ENCODE results near the gene DHX40. TPM values are rescaled to one million over a fixed set of nuclear protein-coding genes. Genes with fewer than 3 reads are reported as not detected.
"Not testable (repeated sequence)": the region's sequence is repeated elsewhere in the genome, so short reads cannot be mapped to it uniquely, and the experiment has no call there.

DHX40 gene
- total RNA-seq, 1 experiment from 2014 or later: 32.7 TPM

DNA sequence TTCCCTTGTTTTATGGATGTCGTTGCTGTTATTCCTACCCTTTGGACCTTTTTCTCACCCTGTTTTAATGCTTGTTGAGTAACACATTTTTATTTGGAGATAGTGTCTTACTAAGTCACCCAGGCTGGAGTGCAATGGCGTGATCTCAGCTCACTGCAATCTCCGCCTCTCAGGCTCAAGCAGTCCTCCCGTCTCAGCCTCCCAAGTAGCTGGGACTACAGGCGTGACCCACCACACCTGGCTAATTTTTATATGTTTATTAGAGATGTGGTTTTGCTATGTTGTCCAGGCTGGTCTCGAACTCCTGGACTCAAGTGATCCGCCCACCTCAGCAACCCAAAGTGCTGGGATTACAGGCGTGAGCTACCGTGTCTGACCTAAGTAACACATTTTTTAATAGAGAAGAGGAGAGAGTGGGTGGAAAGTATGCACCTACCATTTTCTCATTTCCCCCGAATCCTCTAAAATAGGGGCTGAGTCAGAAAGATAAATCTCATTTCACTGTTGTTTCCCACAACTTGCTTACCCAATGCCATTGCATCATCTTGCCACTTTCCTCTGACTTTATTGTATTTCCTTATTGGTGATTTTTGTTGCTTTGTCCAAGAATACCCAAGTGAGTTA, 7.0 kb downstream of the DHX40 start:
- Histone ChIP-seq H3K9me3 (no peaks in the 10 kb centered on the region), H3K4me3 (ENCODE audit: low read depth, low read length) (no peak overlapping the region), H3K4me1 (no peaks in the 10 kb centered on the region), H3K36me3 (ENCODE audit: control insufficient read depth, insufficient read depth, low read length) (no peaks in the 10 kb centered on the region), H3K27me3 (replicated peaks; ENCODE audit: control insufficient read depth, insufficient read depth, low read length) (no peaks in the 10 kb centered on the region)
- H3K27me3 Mint-ChIP-seq (ENCODE audit: insufficient read depth, unreplicated experiment): no peaks in the 10 kb centered on the region
- H3K36me3 Mint-ChIP-seq (ENCODE audit: insufficient read depth, unreplicated experiment): peaks cover 3% of the 10 kb centered on the region
- no peak overlapping the region for H3K27ac Mint-ChIP-seq (ENCODE audit: unreplicated experiment)
- POLR2A ChIA-PET: no interaction called here
- intact Hi-C loops (cut with micrococcal nuclease; ENCODE audit: unreplicated experiment): no loop called here
- CTCF ChIA-PET: no interaction called here
- TF ChIP-seq, protein P1, sequence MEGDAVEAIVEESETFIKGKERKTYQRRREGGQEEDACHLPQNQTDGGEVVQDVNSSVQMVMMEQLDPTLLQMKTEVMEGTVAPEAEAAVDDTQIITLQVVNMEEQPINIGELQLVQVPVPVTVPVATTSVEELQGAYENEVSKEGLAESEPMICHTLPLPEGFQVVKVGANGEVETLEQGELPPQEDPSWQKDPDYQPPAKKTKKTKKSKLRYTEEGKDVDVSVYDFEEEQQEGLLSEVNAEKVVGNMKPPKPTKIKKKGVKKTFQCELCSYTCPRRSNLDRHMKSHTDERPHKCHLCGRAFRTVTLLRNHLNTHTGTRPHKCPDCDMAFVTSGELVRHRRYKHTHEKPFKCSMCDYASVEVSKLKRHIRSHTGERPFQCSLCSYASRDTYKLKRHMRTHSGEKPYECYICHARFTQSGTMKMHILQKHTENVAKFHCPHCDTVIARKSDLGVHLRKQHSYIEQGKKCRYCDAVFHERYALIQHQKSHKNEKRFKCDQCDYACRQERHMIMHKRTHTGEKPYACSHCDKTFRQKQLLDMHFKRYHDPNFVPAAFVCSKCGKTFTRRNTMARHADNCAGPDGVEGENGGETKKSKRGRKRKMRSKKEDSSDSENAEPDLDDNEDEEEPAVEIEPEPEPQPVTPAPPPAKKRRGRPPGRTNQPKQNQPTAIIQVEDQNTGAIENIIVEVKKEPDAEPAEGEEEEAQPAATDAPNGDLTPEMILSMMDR (IDR thresholded peaks at IDR 0.05; ENCODE audit: insufficient read depth in 1 of 2, low read depth in 1 of 2, low read length in 1 of 2, severe bottlenecking in 1 of 2, unreplicated experiment in 1 of 2): no peak
- no peak overlapping the region for H3K4me3 Mint-ChIP-seq (ENCODE audit: unreplicated experiment)
- no peaks in the 10 kb centered on the region for H3K4me1 Mint-ChIP-seq (ENCODE audit: low read depth, unreplicated experiment)
- BruUV-seq (replicated peaks): no TSS peak
- no peak for DNase-seq
- H3K9me3 Mint-ChIP-seq (ENCODE audit: unreplicated experiment): no peaks in the 10 kb centered on the region

DNA sequence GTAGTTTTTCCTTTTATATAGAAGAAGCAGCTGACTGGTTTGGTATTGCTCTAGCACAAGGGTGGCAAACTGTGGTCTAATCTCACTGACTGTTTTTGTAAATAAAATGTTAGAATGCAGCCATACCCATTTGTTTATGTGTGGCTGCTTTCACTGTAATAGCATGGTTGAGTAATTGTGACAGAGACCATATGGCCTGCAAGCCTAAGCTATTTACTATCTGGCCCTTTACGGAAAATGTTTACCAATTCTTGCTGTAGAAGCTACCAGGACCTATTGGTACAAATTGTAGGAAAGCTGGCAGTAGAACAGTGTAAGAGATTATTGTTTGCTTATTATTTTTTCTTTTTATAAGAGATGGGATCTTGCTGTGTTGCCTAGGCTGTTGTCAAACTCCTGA, 18.8 kb downstream of the DHX40 start:
- intact Hi-C loops (cut with micrococcal nuclease; ENCODE audit: unreplicated experiment); H3K27me3 Mint-ChIP-seq (ENCODE audit: insufficient read depth, unreplicated experiment); H3K27ac Mint-ChIP-seq (ENCODE audit: unreplicated experiment); H3K36me3 ChIP-seq (ENCODE audit: control insufficient read depth, insufficient read depth, low read length); H3K4me3 ChIP-seq (ENCODE audit: low read depth, low read length); H3K4me1 ChIP-seq; H3K36me3 Mint-ChIP-seq (ENCODE audit: insufficient read depth, unreplicated experiment); H3K9me3 Mint-ChIP-seq (ENCODE audit: unreplicated experiment); DNase-seq; POLR2A ChIA-PET; H3K9me3 ChIP-seq; CTCF ChIA-PET; H3K4me3 Mint-ChIP-seq (ENCODE audit: unreplicated experiment); H3K27me3 ChIP-seq (replicated peaks; ENCODE audit: control insufficient read depth, insufficient read depth, low read length); H3K4me1 Mint-ChIP-seq (ENCODE audit: low read depth, unreplicated experiment); BruUV-seq (replicated peaks): not testable (repeated sequence)

DNA sequence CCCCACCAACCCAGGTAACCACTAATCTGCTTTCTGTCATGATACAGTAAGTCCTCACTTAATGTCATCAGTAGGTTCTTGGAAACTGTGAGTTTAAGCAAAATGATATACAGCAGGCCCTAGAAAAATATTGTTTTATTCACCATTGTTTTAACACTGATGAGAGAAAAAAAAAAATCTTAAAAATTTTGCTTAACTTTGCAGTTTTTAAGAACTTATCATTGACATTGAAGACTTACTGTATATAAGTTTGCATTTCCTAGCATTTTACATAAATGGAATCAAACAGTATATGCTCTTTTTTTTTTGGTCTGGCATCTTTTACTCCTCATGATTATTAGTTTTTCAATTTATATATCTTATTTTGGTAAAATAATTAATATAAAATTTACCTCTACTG, 34.8 kb downstream of the DHX40 start:
- POLR2A ChIA-PET: no interaction called here
- TF ChIP-seq, protein P1 (IDR thresholded peaks at IDR 0.05; ENCODE audit: insufficient read depth in 1 of 2, low read depth in 1 of 2, low read length in 1 of 2, severe bottlenecking in 1 of 2, unreplicated experiment in 1 of 2): no peak

DNA sequence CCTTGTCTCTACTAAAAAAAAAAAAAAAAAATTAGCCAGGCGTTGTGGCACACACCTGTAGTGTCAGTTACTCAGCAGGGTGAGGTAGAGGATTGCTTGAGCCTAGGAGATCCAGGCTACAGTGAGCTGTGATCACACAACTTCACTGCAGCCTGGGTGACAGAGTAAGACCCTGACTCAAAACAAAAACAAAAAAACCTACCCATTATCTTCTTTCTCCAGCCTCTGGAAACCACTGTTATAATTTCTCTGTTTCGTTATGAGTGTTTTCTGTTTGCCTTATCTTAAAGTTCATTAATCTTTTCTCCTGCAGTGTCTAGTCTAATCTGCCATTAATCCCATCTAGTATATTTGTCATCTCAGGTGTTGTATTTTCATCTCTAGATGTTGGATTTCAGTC, 35.7 kb downstream of the DHX40 start:
- Mint-ChIP-seq H3K4me1 (ENCODE audit: low read depth, unreplicated experiment) (no peaks in the 10 kb centered on the region), H3K27me3 (ENCODE audit: insufficient read depth, unreplicated experiment) (no peaks in the 10 kb centered on the region), H3K4me3 (ENCODE audit: unreplicated experiment) (no peak overlapping the region), H3K27ac (ENCODE audit: unreplicated experiment) (no peak overlapping the region), H3K9me3 (ENCODE audit: unreplicated experiment) (no peaks in the 10 kb centered on the region), H3K36me3 (ENCODE audit: insufficient read depth, unreplicated experiment) (peaks cover 36% of the 10 kb centered on the region)
- Histone ChIP-seq H3K4me1 (no peaks in the 10 kb centered on the region), H3K36me3 (ENCODE audit: control insufficient read depth, insufficient read depth, low read length) (0 out of 2 replicates have a peak, but pooled peaks cover 1% of the 10 kb centered on the region), H3K4me3 (ENCODE audit: low read depth, low read length) (no peak overlapping the region), H3K9me3 (no peaks in the 10 kb centered on the region), H3K27me3 (replicated peaks; ENCODE audit: control insufficient read depth, insufficient read depth, low read length) (no peaks in the 10 kb centered on the region)
- intact Hi-C loops (cut with micrococcal nuclease; ENCODE audit: unreplicated experiment): no loop called here
- TF ChIP-seq, protein P1 (IDR thresholded peaks at IDR 0.05; ENCODE audit: insufficient read depth in 1 of 2, low read depth in 1 of 2, low read length in 1 of 2, severe bottlenecking in 1 of 2, unreplicated experiment in 1 of 2): no peak
- ChIA-PET POLR2A (no interaction called here), CTCF (no interaction called here)
- no TSS peak for BruUV-seq (replicated peaks)
- DNase-seq: no peak

More for the DNA sequence above, 34.8 kb downstream of the DHX40 start:
- intact Hi-C loops (cut with micrococcal nuclease; ENCODE audit: unreplicated experiment): no loop called here
- H3K4me1 ChIP-seq: no peaks in the 10 kb centered on the region
- no peaks in the 10 kb centered on the region for H3K36me3 ChIP-seq (ENCODE audit: control insufficient read depth, insufficient read depth, low read length)
- no peaks in the 10 kb centered on the region for H3K27me3 ChIP-seq (replicated peaks; ENCODE audit: control insufficient read depth, insufficient read depth, low read length)
- no peak for DNase-seq
- H3K27ac Mint-ChIP-seq (ENCODE audit: unreplicated experiment): no peak overlapping the region
- no peaks in the 10 kb centered on the region for H3K9me3 Mint-ChIP-seq (ENCODE audit: unreplicated experiment)
- no TSS peak for BruUV-seq (replicated peaks)
- H3K9me3 ChIP-seq: no peaks in the 10 kb centered on the region
- H3K27me3 Mint-ChIP-seq (ENCODE audit: insufficient read depth, unreplicated experiment): no peaks in the 10 kb centered on the region
- no peak overlapping the region for H3K4me3 ChIP-seq (ENCODE audit: low read depth, low read length)
- H3K4me3 Mint-ChIP-seq (ENCODE audit: unreplicated experiment): no peak overlapping the region
- CTCF ChIA-PET: no interaction called here
- H3K36me3 Mint-ChIP-seq (ENCODE audit: insufficient read depth, unreplicated experiment): peaks cover 31% of the 10 kb centered on the region
- no peaks in the 10 kb centered on the region for H3K4me1 Mint-ChIP-seq (ENCODE audit: low read depth, unreplicated experiment)

All from Caco-2 (cell line).